ENCODE measurements around the gene DLGAP1. TPM values are rescaled to one million over a fixed set of nuclear protein-coding genes. Genes with fewer than 3 reads are reported as not detected.

Gene DLGAP1
- total RNA-seq, 4 donors from 2014 or later = 0.13 to 6.2 (median 0.53) TPM

DNA sequence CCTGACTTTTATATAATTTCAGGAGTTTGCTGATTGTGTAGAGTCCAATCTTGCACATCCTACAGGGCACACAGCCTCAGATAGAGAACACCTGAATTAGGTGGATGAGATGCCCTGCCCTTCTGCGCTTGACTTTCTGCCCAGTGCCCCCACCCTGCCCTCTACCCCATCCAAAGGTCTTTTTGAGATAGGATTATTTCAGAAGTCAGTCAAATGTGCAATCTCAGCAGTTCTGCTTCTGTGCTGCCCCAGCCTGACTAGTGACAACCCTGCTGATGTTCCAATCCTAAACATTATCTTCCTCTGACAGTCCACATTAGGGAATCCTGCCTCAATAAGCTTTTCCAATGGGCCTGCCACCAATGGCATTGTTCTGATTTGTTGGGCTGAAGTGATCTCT, 593.6 kb downstream of the DLGAP1 start:
- in situ Hi-C loops (cut with MboI; ENCODE audit: low sequenced_read_pairs in 4 of 4) = no loop called here
- ATAC-seq (no peak), DNase-seq (no peak)
- Histone ChIP-seq H3K4me3 (no peak overlapping the region), H3K36me3 (no peaks in the 10 kb centered on the region), H3K27ac (no peak overlapping the region), H3K9me3 (no peaks in the 10 kb centered on the region), H3K4me1 (no peaks in the 10 kb centered on the region), H3K27me3 (no peaks in the 10 kb centered on the region)
- no peak for TF ChIP-seq POLR2A (IDR thresholded peaks at IDR 0.05)
- TF ChIP-seq, protein P1, sequence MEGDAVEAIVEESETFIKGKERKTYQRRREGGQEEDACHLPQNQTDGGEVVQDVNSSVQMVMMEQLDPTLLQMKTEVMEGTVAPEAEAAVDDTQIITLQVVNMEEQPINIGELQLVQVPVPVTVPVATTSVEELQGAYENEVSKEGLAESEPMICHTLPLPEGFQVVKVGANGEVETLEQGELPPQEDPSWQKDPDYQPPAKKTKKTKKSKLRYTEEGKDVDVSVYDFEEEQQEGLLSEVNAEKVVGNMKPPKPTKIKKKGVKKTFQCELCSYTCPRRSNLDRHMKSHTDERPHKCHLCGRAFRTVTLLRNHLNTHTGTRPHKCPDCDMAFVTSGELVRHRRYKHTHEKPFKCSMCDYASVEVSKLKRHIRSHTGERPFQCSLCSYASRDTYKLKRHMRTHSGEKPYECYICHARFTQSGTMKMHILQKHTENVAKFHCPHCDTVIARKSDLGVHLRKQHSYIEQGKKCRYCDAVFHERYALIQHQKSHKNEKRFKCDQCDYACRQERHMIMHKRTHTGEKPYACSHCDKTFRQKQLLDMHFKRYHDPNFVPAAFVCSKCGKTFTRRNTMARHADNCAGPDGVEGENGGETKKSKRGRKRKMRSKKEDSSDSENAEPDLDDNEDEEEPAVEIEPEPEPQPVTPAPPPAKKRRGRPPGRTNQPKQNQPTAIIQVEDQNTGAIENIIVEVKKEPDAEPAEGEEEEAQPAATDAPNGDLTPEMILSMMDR (IDR thresholded peaks at IDR 0.05 in 4 of 5, conservative IDR thresholded peaks at IDR 0.05 in 1 of 5) = no peak
- intact Hi-C loops (cut with DNase I; ENCODE audit: low total_unique reads) = no loop called here

DNA sequence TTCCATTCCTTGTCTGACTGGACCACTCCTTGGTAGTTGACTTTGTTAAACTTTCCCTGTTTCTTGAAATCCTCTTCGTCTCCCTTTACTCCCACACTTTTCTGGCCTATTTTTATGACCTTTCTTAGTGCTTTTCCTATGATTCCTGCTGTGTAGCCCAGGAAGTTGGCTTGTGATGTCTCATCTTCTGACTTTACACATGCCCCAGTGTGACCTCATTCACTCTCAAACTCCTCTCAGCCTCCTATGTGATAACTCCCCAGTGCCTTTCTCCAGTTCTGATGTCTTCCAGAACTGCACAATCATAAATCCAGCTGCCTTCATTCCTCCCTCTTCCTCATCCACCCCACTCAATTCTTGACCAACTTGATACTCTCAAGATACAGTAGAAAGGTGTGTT, 597.6 kb downstream of the DLGAP1 start:
- no peaks in the 10 kb centered on the region for H3K9me3 ChIP-seq
- H3K36me3 ChIP-seq = no peaks in the 10 kb centered on the region
- in situ Hi-C loops (cut with MboI; ENCODE audit: low sequenced_read_pairs in 4 of 4) = no loop called here
- no peak overlapping the region for H3K4me3 ChIP-seq
- intact Hi-C loops (cut with DNase I; ENCODE audit: low total_unique reads) = no loop called here
- DNase-seq (no peak), ATAC-seq (no peak)
- H3K4me1 ChIP-seq = no peaks in the 10 kb centered on the region
- no peak overlapping the region for H3K27ac ChIP-seq
- TF ChIP-seq, protein P1 (IDR thresholded peaks at IDR 0.05 in 4 of 5, conservative IDR thresholded peaks at IDR 0.05 in 1 of 5) = no peak
- TF ChIP-seq POLR2A (IDR thresholded peaks at IDR 0.05) = no peak
- no peaks in the 10 kb centered on the region for H3K27me3 ChIP-seq

DNA sequence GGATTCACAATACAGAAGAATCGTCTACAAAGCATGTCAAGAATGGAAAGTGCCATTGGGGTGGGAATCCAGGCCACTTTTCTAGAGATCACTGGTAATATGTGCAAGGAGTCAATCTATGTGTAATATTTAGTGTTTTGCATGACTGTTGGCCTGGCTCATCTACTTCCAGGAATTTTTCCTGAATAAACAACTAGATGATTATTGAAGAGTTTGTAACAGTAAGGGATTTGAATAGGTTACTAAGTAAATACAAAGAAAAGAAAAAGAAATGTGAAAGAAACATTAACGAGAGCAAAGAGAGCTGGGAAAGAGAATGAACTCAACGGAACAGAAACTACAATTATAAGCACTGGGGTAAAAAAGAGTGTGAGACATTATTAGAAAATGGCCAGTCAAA, 599.1 kb downstream of the DLGAP1 start:
- intact Hi-C loops (cut with DNase I; ENCODE audit: low total_unique reads) (no loop called here), in situ Hi-C loops (cut with MboI; ENCODE audit: low sequenced_read_pairs in 4 of 4) (no loop called here)
- Histone ChIP-seq H3K9me3 (no peaks in the 10 kb centered on the region), H3K36me3 (no peaks in the 10 kb centered on the region), H3K4me1 (no peaks in the 10 kb centered on the region), H3K27ac (no peak overlapping the region), H3K4me3 (no peak overlapping the region), H3K27me3 (no peaks in the 10 kb centered on the region)
- TF ChIP-seq POLR2A (IDR thresholded peaks at IDR 0.05) = no peak
- TF ChIP-seq, protein P1 (IDR thresholded peaks at IDR 0.05 in 4 of 5, conservative IDR thresholded peaks at IDR 0.05 in 1 of 5) = no peak
- no peak for ATAC-seq
- DNase-seq = no peak

DNA sequence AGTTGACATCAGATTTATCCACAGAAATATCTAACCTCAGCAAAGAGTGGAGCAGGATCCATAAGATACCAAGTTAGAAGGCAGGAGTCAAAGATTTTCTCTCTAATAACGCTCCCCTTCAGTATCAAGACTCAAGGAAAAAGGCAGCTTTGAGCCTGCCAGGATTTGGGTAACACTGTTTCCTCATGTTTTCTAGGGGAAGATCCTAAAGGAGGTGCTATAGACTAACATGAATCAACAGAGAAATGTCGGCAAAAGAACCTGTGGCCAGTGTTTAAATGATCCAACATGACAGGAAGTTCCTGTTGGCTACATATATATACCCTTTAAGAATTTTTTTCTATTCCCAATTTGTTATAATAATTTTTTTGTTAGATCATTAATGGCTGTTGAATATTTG, 602.8 kb downstream of the DLGAP1 start:
- Histone ChIP-seq H3K9me3 (no peaks in the 10 kb centered on the region), H3K27ac (no peak overlapping the region), H3K4me1 (no peaks in the 10 kb centered on the region), H3K27me3 (no peaks in the 10 kb centered on the region), H3K36me3 (no peaks in the 10 kb centered on the region), H3K4me3 (no peak overlapping the region)
- TF ChIP-seq, protein P1 (IDR thresholded peaks at IDR 0.05 in 4 of 5, conservative IDR thresholded peaks at IDR 0.05 in 1 of 5) = no peak
- no peak for TF ChIP-seq POLR2A (IDR thresholded peaks at IDR 0.05)
- no peak for ATAC-seq
- no peak for DNase-seq
- intact Hi-C loops (cut with DNase I; ENCODE audit: low total_unique reads) = no loop called here
- in situ Hi-C loops (cut with MboI; ENCODE audit: low sequenced_read_pairs in 4 of 4) = no loop called here

DNA sequence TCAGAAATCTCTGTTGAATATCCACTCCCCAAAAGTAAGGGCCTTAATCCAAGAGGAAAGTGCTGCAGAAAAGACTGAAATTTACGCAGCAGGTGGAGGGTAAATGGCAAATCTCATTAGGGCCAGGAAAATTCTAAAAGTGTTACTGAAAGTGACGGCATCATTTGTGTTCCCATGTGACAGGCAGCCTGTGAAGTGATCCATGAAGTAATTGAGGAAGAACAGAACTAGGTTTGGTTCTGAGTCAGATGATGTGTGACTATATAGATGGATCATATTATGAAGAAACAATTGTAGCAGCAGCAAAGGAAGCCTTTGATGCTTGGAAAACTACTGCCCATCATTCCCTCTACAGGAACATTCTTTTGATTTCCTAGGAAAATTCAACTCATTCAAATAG, 603.9 kb downstream of the DLGAP1 start:
- intact Hi-C loops (cut with DNase I; ENCODE audit: low total_unique reads) (no loop called here), in situ Hi-C loops (cut with MboI; ENCODE audit: low sequenced_read_pairs in 4 of 4) (no loop called here)
- Histone ChIP-seq H3K4me1 (no peaks in the 10 kb centered on the region), H3K27ac (no peak overlapping the region), H3K27me3 (no peaks in the 10 kb centered on the region), H3K36me3 (no peaks in the 10 kb centered on the region), H3K9me3 (no peaks in the 10 kb centered on the region), H3K4me3 (no peak overlapping the region)
- no peak for DNase-seq
- no peak for TF ChIP-seq POLR2A (IDR thresholded peaks at IDR 0.05)
- TF ChIP-seq, protein P1 (IDR thresholded peaks at IDR 0.05 in 4 of 5, conservative IDR thresholded peaks at IDR 0.05 in 1 of 5) = no peak
- no peak for ATAC-seq
